Peyer's patch (tissue), 4 donors: Measurements from ENCODE around the gene MT1B.

Experiments used
- POLR2A ChIP-seq, 2 donors: fragments of 450-650 bp; IDR thresholded peaks; one replicate each; pipeline ENCODE4 v1.5.1; 2017; ENCODE audit warnings: antibody characterized with exemption in 2 of 2, mild to moderate bottlenecking in 2 of 2, moderate library complexity in 2 of 2
- TF ChIP-seq, protein P1 (sequence below), 6 experiments: fragments of 450-650 bp in 4 of 6; fragments of 200-600 bp in 2 of 6; sonication (generic) in 1 of 6; IDR thresholded peaks; one replicate each; pipeline ENCODE4 v1.5.1; 2017 to 2019; ENCODE audit warnings: antibody characterized with exemption in 6 of 6, mild to moderate bottlenecking in 3 of 6, moderate library complexity in 1 of 6

DNA sequence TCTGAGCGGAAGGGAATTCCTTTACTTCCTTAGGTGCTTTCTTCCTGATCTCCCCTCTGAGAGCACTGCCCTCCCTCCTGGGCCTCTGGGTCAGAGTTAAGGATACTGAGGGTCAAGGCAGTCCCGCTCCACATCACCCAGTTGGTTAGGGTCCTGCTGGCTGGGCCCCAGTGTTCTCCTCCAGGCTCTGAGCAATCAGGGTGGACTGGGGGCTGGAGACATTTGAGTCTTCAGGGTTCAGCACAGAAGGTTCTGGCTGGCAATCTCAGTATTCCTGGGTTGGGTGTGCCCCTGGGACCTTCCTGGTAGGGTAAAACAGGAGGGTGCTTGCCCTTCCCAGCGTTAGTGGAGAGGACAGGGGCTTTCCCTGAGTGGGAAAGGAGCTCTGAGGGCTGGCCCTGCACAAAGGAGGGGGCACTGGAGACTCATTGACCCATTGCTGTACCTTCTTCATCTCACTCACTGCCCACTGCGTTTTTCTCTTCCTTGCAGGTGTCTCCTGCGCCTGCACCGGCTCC is 18.8 kb upstream of the MT1B start:
- TF ChIP-seq, protein P1, sequence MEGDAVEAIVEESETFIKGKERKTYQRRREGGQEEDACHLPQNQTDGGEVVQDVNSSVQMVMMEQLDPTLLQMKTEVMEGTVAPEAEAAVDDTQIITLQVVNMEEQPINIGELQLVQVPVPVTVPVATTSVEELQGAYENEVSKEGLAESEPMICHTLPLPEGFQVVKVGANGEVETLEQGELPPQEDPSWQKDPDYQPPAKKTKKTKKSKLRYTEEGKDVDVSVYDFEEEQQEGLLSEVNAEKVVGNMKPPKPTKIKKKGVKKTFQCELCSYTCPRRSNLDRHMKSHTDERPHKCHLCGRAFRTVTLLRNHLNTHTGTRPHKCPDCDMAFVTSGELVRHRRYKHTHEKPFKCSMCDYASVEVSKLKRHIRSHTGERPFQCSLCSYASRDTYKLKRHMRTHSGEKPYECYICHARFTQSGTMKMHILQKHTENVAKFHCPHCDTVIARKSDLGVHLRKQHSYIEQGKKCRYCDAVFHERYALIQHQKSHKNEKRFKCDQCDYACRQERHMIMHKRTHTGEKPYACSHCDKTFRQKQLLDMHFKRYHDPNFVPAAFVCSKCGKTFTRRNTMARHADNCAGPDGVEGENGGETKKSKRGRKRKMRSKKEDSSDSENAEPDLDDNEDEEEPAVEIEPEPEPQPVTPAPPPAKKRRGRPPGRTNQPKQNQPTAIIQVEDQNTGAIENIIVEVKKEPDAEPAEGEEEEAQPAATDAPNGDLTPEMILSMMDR (IDR thresholded peaks at IDR 0.05) = no peak
- TF ChIP-seq POLR2A (IDR thresholded peaks at IDR 0.05) = no peak
